Activated CD8-positive, alpha-beta T cell treated with anti-CD3 and anti-CD28 coated beads, Interleukin-2, amount 10 ng/mL, durations not matched to agents 7 days and 5 days (primary cell): ENCODE results near the gene STX11. TPM values are rescaled to one million over a fixed set of nuclear protein-coding genes. Genes with fewer than 3 reads are reported as not detected.
"Not testable (repeated sequence)": the region's sequence is repeated elsewhere in the genome, so short reads cannot be mapped to it uniquely, and the experiment has no call there.

Experiments
- ATAC-seq: fragments of 150-1000 bp; cut with Tn5 transposase; one replicate; pipeline ENCODE4 v1.10.0; 2021; ENCODE audit warnings: moderate library complexity
- CTCF ChIA-PET: fragments of 350-600 bp; sonication (Branson Sonifier 250); formaldehyde crosslinking; loops from one replicate; lab custom pipeline; 2021; ENCODE audit warnings: antibody characterized with exemption; lab: Charles Lee
- POLR2A ChIA-PET: fragments of 350-600 bp; sonication (Branson Sonifier 250); formaldehyde crosslinking; loops from one replicate; lab custom pipeline; 2021; ENCODE audit warnings: antibody characterized with exemption; lab: Charles Lee
- DNase-seq: peaks from one replicate; pipeline ENCODE4 v3.0.0-alpha.2; 2020
- H3K27ac Mint-ChIP-seq: one replicate; pipeline ENCODE4 v1.8.0; 2021; ENCODE audit warnings: mild to moderate bottlenecking, mixed read lengths
- H3K27me3 Mint-ChIP-seq: one replicate; pipeline ENCODE4 v1.8.0; 2021; ENCODE audit warnings: low read depth, mixed read lengths
- H3K36me3 Mint-ChIP-seq: one replicate; pipeline ENCODE4 v1.8.0; 2021; ENCODE audit warnings: low read depth, mixed read lengths
- H3K4me1 Mint-ChIP-seq: one replicate; pipeline ENCODE4 v1.8.0; 2021; ENCODE audit warnings: low read depth, mixed read lengths
- H3K4me3 Mint-ChIP-seq: one replicate; pipeline ENCODE4 v1.8.0; 2021; ENCODE audit warnings: mild to moderate bottlenecking, mixed read lengths
- H3K9me3 Mint-ChIP-seq: one replicate; pipeline ENCODE4 v1.8.0; 2022; ENCODE audit warnings: mixed read lengths; ENCODE audit not compliant: insufficient read depth
- total RNA-seq, 2 experiments: library from RNA; stranded (reverse); gene quantifications; one replicate each; pipeline ENCODE4 v1.2.3, GENCODE V29; 2021

Gene STX11
- total RNA-seq, 2 experiments from 2014 or later = 13.9 to 14.1 TPM

GRCh38 chr6:144176043-144176442, 25.7 kb downstream of the STX11 start:
- Mint-ChIP-seq H3K9me3 (no peaks in the 10 kb centered on the region), H3K27me3 (no peaks in the 10 kb centered on the region), H3K4me3 (no peak overlapping the region), H3K36me3 (peaks cover 42% of the 10 kb centered on the region), H3K27ac (no peak overlapping the region), H3K4me1 (peaks cover 20% of the 10 kb centered on the region)
- CTCF ChIA-PET = no interaction called here
- POLR2A ChIA-PET = no interaction called here
- ATAC-seq (no peak), DNase-seq (no peak)

GRCh38 chr6:144177726-144178125, 27.4 kb downstream of the STX11 start:
- Mint-ChIP-seq H3K27ac (no peak overlapping the region), H3K4me1 (peaks cover 21% of the 10 kb centered on the region), H3K36me3 (peaks cover 35% of the 10 kb centered on the region), H3K9me3 (no peaks in the 10 kb centered on the region), H3K4me3 (no peak overlapping the region), H3K27me3 (no peaks in the 10 kb centered on the region)
- POLR2A ChIA-PET = no interaction called here
- ATAC-seq = no peak
- DNase-seq = no peak
- CTCF ChIA-PET = interaction anchor here (0.8 to 1.0 kb wide), 3 partner anchors 18 to 42 kb away, joined by 3 read pairs; no protein-coding TSS in a partner anchor

- Mint-ChIP-seq H3K4me1 (peaks cover 21% of the 10 kb centered on the region), H3K36me3 (peaks cover 33% of the 10 kb centered on the region), H3K27ac (no peak overlapping the region), H3K9me3 (no peaks in the 10 kb centered on the region), H3K27me3 (no peaks in the 10 kb centered on the region), H3K4me3 (no peak overlapping the region)
- CTCF ChIA-PET = interaction anchor here (1.0 kb wide), 1 partner anchor 19 kb away, joined by 3 read pairs; no protein-coding TSS in a partner anchor
- POLR2A ChIA-PET = no interaction called here
- ATAC-seq = no peak
- DNase-seq = no peak
Measured at GRCh38 chr6:144178323-144178722, 28.0 kb downstream of the STX11 start.

- Mint-ChIP-seq H3K36me3 (peaks cover 34% of the 10 kb centered on the region), H3K4me1 (peaks cover 21% of the 10 kb centered on the region), H3K9me3 (no peaks in the 10 kb centered on the region), H3K4me3 (no peak overlapping the region), H3K27me3 (no peaks in the 10 kb centered on the region), H3K27ac (no peak overlapping the region)
- ChIA-PET POLR2A (no interaction called here), CTCF (no interaction called here)
- no peak for ATAC-seq
- DNase-seq = no peak
Measured at GRCh38 chr6:144179237-144179636, 28.9 kb downstream of the STX11 start.

GRCh38 chr6:144179828-144180227, 29.5 kb downstream of the STX11 start:
- Mint-ChIP-seq H3K9me3 (no peaks in the 10 kb centered on the region), H3K27me3 (no peaks in the 10 kb centered on the region), H3K36me3 (peaks cover 31% of the 10 kb centered on the region), H3K4me1 (peaks cover 21% of the 10 kb centered on the region), H3K27ac (no peak overlapping the region), H3K4me3 (no peak overlapping the region)
- DNase-seq (no peak), ATAC-seq (no peak)
- ChIA-PET POLR2A (no interaction called here), CTCF (no interaction called here)

GRCh38 chr6:144180354-144180753, 30.0 kb downstream of the STX11 start:
- H3K27me3 Mint-ChIP-seq, ATAC-seq, POLR2A ChIA-PET, DNase-seq, H3K4me3 Mint-ChIP-seq, H3K9me3 Mint-ChIP-seq, H3K27ac Mint-ChIP-seq: not testable (repeated sequence)
- peaks cover 21% of the 10 kb centered on the region for H3K4me1 Mint-ChIP-seq
- CTCF ChIA-PET = interaction anchor here (0.7 kb wide), 1 partner anchor 9 kb away, joined by 3 read pairs; no protein-coding TSS in a partner anchor
- H3K36me3 Mint-ChIP-seq = peaks cover 33% of the 10 kb centered on the region

GRCh38 chr6:144181639-144182038, 31.3 kb downstream of the STX11 start:
- Mint-ChIP-seq H3K36me3 (peaks cover 39% of the 10 kb centered on the region), H3K27me3 (no peaks in the 10 kb centered on the region), H3K9me3 (no peaks in the 10 kb centered on the region), H3K4me1 (peaks cover 21% of the 10 kb centered on the region), H3K4me3 (no peak overlapping the region), H3K27ac (no peak overlapping the region)
- ATAC-seq (no peak), DNase-seq (no peak)
- ChIA-PET CTCF (interaction anchor here (1.0 to 1.7 kb wide), 2 partner anchors 9 to 14 kb away, joined by 3 to 4 read pairs; no protein-coding TSS in a partner anchor), POLR2A (no interaction called here)

GRCh38 chr6:144184186-144184585, 33.9 kb downstream of the STX11 start:
- POLR2A ChIA-PET, H3K27ac Mint-ChIP-seq, H3K4me3 Mint-ChIP-seq, DNase-seq, H3K9me3 Mint-ChIP-seq, H3K27me3 Mint-ChIP-seq, ATAC-seq, CTCF ChIA-PET: not testable (repeated sequence)
- peaks cover 14% of the 10 kb centered on the region for H3K4me1 Mint-ChIP-seq
- peaks cover 43% of the 10 kb centered on the region for H3K36me3 Mint-ChIP-seq

GRCh38 chr6:144185133-144185836, 35.0 kb downstream of the STX11 start:
- Mint-ChIP-seq H3K4me1 (peaks cover 6% of the 10 kb centered on the region), H3K4me3 (no peak overlapping the region), H3K9me3 (no peaks in the 10 kb centered on the region), H3K27ac (no peak overlapping the region), H3K27me3 (no peaks in the 10 kb centered on the region), H3K36me3 (peaks cover 40% of the 10 kb centered on the region)
- CTCF ChIA-PET = no interaction called here
- no peak for DNase-seq
- POLR2A ChIA-PET = no interaction called here
- ATAC-seq = no peak

GRCh38 chr6:144186817-144187625, 36.7 kb downstream of the STX11 start:
- ChIA-PET POLR2A (no interaction called here), CTCF (no interaction called here)
- Mint-ChIP-seq H3K9me3 (no peaks in the 10 kb centered on the region), H3K27ac (no peak overlapping the region), H3K4me1 (peaks cover 1% of the 10 kb centered on the region), H3K27me3 (no peaks in the 10 kb centered on the region), H3K36me3 (peaks cover 30% of the 10 kb centered on the region), H3K4me3 (no peak overlapping the region)
- no peak for DNase-seq
- ATAC-seq = no peak

GRCh38 chr6:144189351-144189750, 39.0 kb downstream of the STX11 start:
- H3K36me3 Mint-ChIP-seq = peaks cover 24% of the 10 kb centered on the region
- DNase-seq (no peak), ATAC-seq (no peak)
- H3K4me1 Mint-ChIP-seq = no peaks in the 10 kb centered on the region
- ChIA-PET CTCF (no interaction called here), POLR2A (interaction anchor here (0.7 kb wide), 1 partner anchor 12 kb away, joined by 3 read pairs; no protein-coding TSS in a partner anchor)
- no peaks in the 10 kb centered on the region for H3K9me3 Mint-ChIP-seq
- H3K27ac Mint-ChIP-seq = peak overlapping the region; percentile 14
- H3K4me3 Mint-ChIP-seq = no peak overlapping the region
- H3K27me3 Mint-ChIP-seq = no peaks in the 10 kb centered on the region

- ChIA-PET POLR2A (no interaction called here), CTCF (interaction anchor here (1.3 kb wide), 1 partner anchor 9 kb away, joined by 4 read pairs; no protein-coding TSS in a partner anchor)
- Mint-ChIP-seq H3K36me3 (peaks cover 24% of the 10 kb centered on the region), H3K4me3 (no peak overlapping the region), H3K9me3 (no peaks in the 10 kb centered on the region), H3K4me1 (no peaks in the 10 kb centered on the region), H3K27ac (no peak overlapping the region), H3K27me3 (no peaks in the 10 kb centered on the region)
- DNase-seq (no peak), ATAC-seq (no peak)
Measured at GRCh38 chr6:144190080-144190479, 39.8 kb downstream of the STX11 start.
